Breast epithelium (tissue), 4 donors: ENCODE results near the gene SNTG2. TPM values are rescaled to one million over a fixed set of nuclear protein-coding genes. Genes with fewer than 3 reads are reported as not detected.

Experiments used
- DNase-seq, 2 donors: peaks; one replicate each; pipeline ENCODE4 v3.0.0-alpha.2; 2019; ENCODE audit warnings: low spot score in 2 of 2
- H3K27ac ChIP-seq, 2 donors: fragments of 200-600 bp; sonication (generic) in 1 of 2; one replicate each; pipeline ENCODE4 v1.5.1; 2016 to 2019; ENCODE audit warnings: mild to moderate bottlenecking in 1 of 2
- H3K27me3 ChIP-seq, 2 donors: fragments of 200-600 bp; sonication (generic) in 1 of 2; one replicate each; pipeline versions ENCODE4 v1.5.1 to v1.6.0; 2017 to 2019; ENCODE audit warnings: control low read depth in 1 of 2, mild to moderate bottlenecking in 1 of 2
- H3K36me3 ChIP-seq: fragments of 200-600 bp; one replicate; pipeline ENCODE4 v1.5.1; 2019
- H3K4me1 ChIP-seq, 2 donors: fragments of 200-600 bp; sonication (generic); one replicate each; pipeline ENCODE4 v1.5.1; 2016 to 2019; ENCODE audit warnings: control low read depth in 1 of 2
- H3K4me3 ChIP-seq, 3 donors: fragments of 200-600 bp; sonication (generic); 1 replicate in 2 of 3; 2 replicates in 1 of 3; pipeline ENCODE4 v1.5.1; 2016 to 2019; ENCODE audit warnings: mild to moderate bottlenecking in 3 of 3, moderate library complexity in 2 of 3
- H3K9me3 ChIP-seq, 2 donors: fragments of 200-600 bp; sonication (generic) in 1 of 2; one replicate each; pipeline ENCODE4 v1.5.1; 2016 to 2019; ENCODE audit warnings: control low read depth in 1 of 2
- CTCF ChIP-seq, 3 donors: fragments of 450-650 bp; IDR thresholded peaks; one replicate each; pipeline ENCODE4 v1.5.1; 2016 to 2017; ENCODE audit warnings: antibody characterized with exemption in 3 of 3, mild to moderate bottlenecking in 3 of 3, moderate library complexity in 3 of 3
- POLR2A ChIP-seq: fragments of 450-650 bp; IDR thresholded peaks from one replicate; pipeline ENCODE4 v1.6.1; 2016; ENCODE audit warnings: antibody characterized with exemption, mild to moderate bottlenecking, moderate library complexity
- POLR2AphosphoS5 ChIP-seq, 3 donors: sonication (generic); formaldehyde crosslinking; IDR thresholded peaks; one replicate each; pipeline ENCODE4 v1.6.1; 2017; ENCODE audit warnings: antibody characterized with exemption in 3 of 3
- intact Hi-C: fragments of 100-400 bp; cut with DNase I; formaldehyde crosslinking; loops from one replicate; pipeline ENCODE4 v1.15.1; 2023; ENCODE audit warnings: low total_unique reads
- total RNA-seq, 3 donors: library from RNA; depleted of rRNA; stranded (reverse); fragments of >200 nt; gene quantifications; one replicate each; pipeline ENCODE4 v1.1.0, GENCODE V29; 2016

SNTG2 gene
- total RNA-seq, 3 donors from 2014 or later, result 4.6 to 7.4 (median 6.0) TPM

DNA sequence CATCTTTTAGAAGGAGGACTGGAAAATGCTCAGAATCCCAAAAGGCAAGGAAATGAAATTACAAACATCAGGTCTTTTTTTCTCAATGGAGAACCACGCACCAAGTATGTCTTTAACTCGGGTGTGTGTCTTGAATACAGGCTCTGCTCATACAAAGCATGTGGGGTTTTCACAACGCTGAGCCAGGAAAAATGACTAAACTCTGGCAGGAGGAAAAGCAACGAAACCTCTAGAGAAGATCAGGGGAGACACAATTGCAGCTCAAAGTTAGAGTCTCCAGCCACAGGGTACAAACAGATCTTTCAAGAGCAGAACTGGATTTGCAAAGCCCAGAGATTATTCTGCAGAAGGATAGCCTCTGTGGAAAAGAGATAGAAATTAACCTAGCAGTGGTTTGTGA, 419.8 kb downstream of the SNTG2 start:
- intact Hi-C loops, result loop anchor here (10.0 kb wide), 1 partner anchor 1364 kb away; no protein-coding TSS in a partner anchor
- H3K27me3 ChIP-seq, result no peaks in the 10 kb centered on the region
- H3K4me1 ChIP-seq, result no peaks in the 10 kb centered on the region
- H3K4me3 ChIP-seq, result no peak overlapping the region
- H3K36me3 ChIP-seq, result no peaks in the 10 kb centered on the region
- TF ChIP-seq POLR2AphosphoS5 (IDR thresholded peaks at IDR 0.05) (no peak), CTCF (IDR thresholded peaks at IDR 0.05) (no peak), POLR2A (no peak)
- no peaks in the 10 kb centered on the region for H3K9me3 ChIP-seq
- no peak overlapping the region for H3K27ac ChIP-seq
- DNase-seq, result no peak

GRCh38 chr2:1371082-1371481, 420.4 kb downstream of the SNTG2 start:
- no peak overlapping the region for H3K4me3 ChIP-seq
- H3K27me3 ChIP-seq, result no peaks in the 10 kb centered on the region
- no peak for DNase-seq
- H3K27ac ChIP-seq, result peak overlapping the region; percentile 46 to 72
- intact Hi-C loops, result loop anchor here (10.0 kb wide), 1 partner anchor 1364 kb away; no protein-coding TSS in a partner anchor
- no peak for TF ChIP-seq POLR2A
- TF ChIP-seq CTCF (IDR thresholded peaks at IDR 0.05), result no peak
- no peak for TF ChIP-seq POLR2AphosphoS5 (IDR thresholded peaks at IDR 0.05)
- H3K4me1 ChIP-seq, result no peaks in the 10 kb centered on the region
- no peaks in the 10 kb centered on the region for H3K36me3 ChIP-seq
- no peaks in the 10 kb centered on the region for H3K9me3 ChIP-seq

DNA sequence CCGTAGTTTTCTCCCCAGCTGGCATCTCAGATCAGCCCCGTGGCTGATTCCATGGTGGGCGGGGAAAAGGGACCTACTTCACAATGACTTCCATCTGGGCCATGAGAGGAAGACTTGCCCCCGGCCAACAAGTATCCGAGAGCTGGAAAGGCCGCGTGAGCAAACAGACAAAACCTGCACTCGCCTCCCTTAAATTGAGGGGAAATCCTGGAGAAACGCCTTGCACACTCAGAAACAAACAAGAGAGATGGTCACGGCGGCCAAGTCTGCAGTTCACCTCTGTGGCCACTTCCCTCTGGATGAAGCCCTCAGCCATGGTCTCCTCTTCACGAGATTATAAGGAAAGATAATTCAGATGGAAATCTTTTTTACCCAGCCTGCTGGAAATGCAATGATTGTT, 423.2 kb downstream of the SNTG2 start:
- TF ChIP-seq POLR2A (no peak), POLR2AphosphoS5 (IDR thresholded peaks at IDR 0.05) (no peak), CTCF (IDR thresholded peaks at IDR 0.05) (no peak)
- Histone ChIP-seq H3K36me3 (no peaks in the 10 kb centered on the region), H3K27me3 (no peaks in the 10 kb centered on the region), H3K4me1 (no peaks in the 10 kb centered on the region), H3K9me3 (no peaks in the 10 kb centered on the region), H3K4me3 (peak overlapping the region; percentile 1 to 38 (median 19)), H3K27ac (no peak overlapping the region)
- no peak for DNase-seq
- intact Hi-C loops, result loop anchor here (10.0 kb wide), 1 partner anchor 1361 kb away; no protein-coding TSS in a partner anchor

GRCh38 chr2:1374287-1374686, 423.6 kb downstream of the SNTG2 start:
- peak overlapping the region in 1 of 2 donors; percentile 43 for H3K27ac ChIP-seq

More at GRCh38 chr2:1374287-1374686, 423.6 kb downstream of the SNTG2 start:
- intact Hi-C loops, result loop anchor here (10.0 kb wide), 1 partner anchor 1361 kb away; no protein-coding TSS in a partner anchor
- DNase-seq, result no peak
- TF ChIP-seq POLR2AphosphoS5 (IDR thresholded peaks at IDR 0.05), result no peak
- TF ChIP-seq POLR2A, result no peak
- no peak for TF ChIP-seq CTCF (IDR thresholded peaks at IDR 0.05)
- Histone ChIP-seq H3K4me3 (peak overlapping the region; percentile 1 to 38 (median 19)), H3K9me3 (no peaks in the 10 kb centered on the region), H3K27me3 (no peaks in the 10 kb centered on the region), H3K4me1 (no peaks in the 10 kb centered on the region), H3K36me3 (no peaks in the 10 kb centered on the region)
